PC-3 (cell line): ENCODE measurements around the gene MCAT.
"Not testable (repeated sequence)": the region's sequence is repeated elsewhere in the genome, so short reads cannot be mapped to it uniquely, and the experiment has no call there.

Experiments used
- CTCF ChIP-seq: fragments of 300-600 bp; sonication (generic); conservative IDR thresholded peaks from 2 replicates; pipeline ENCODE4 v1.5.1; 2017; ENCODE audit warnings: antibody characterized with exemption, low read depth, mild to moderate bottlenecking, low read length
- EZH2 ChIP-seq: fragments of 300-600 bp; sonication (generic); IDR thresholded peaks from one replicate; pipeline ENCODE4 v1.6.1; 2017; ENCODE audit warnings: antibody characterized with exemption, mild to moderate bottlenecking, low read length; ENCODE audit not compliant: unreplicated experiment
- EZH2phosphoT487 ChIP-seq: fragments of 300-600 bp; sonication (generic); IDR thresholded peaks from 2 replicates; pipeline ENCODE4 v1.6.1; 2018; ENCODE audit warnings: mild to moderate bottlenecking, antibody characterized with exemption, low read length, borderline replicate concordance

- TF ChIP-seq EZH2, CTCF, EZH2phosphoT487: not testable (repeated sequence)
Measured at GRCh38 chr22:43104056-43104625, 39.1 kb downstream of the MCAT start.
